IMR-90 (cell line): ENCODE data around the gene SNX15. TPM values are rescaled to one million over a fixed set of nuclear protein-coding genes. Genes with fewer than 3 reads are reported as not detected.
A peak's percentile ranks its signal among the peaks of the same experiment; 100 is the strongest.

Experiments
- ATAC-seq: fragments of 200-7000 bp; cut with Tn5 transposase; 2 replicates; pipeline ENCODE4 v1.9.1; 2020; ENCODE audit warnings: low read depth, mild to moderate bottlenecking, moderate library complexity
- BruUV-seq: library from RNA; stranded (reverse); fragments of 400-500 nt; replicated peaks from 2 replicates; lab custom pipeline; 2021; lab: Mats Ljungman, UMichigan
- CTCF ChIA-PET: fragments of 300-600 bp; formaldehyde crosslinking; extraction: SDS; loops from one replicate; lab custom pipeline; 2021; ENCODE audit warnings: antibody characterized with exemption; lab: Yijun Ruan, JAX
- POLR2A ChIA-PET: fragments of 300-600 bp; sonication (Branson Sonifier 250); formaldehyde crosslinking; loops from one replicate; lab custom pipeline; 2022; ENCODE audit warnings: antibody characterized with exemption; ENCODE audit not compliant: unreplicated experiment; lab: Charles Lee
- DNase-seq: peaks from one replicate; pipeline ENCODE4 v3.0.0; 2013
- H2AFZ ChIP-seq: replicated peaks from 2 replicates; pipeline ENCODE3; 2013; ENCODE audit warnings: low read length, mild to moderate bottlenecking; ENCODE audit not compliant: poor library complexity
- H2AK5ac ChIP-seq: 2 replicates; pipeline ENCODE4 v1.6.1; 2013; ENCODE audit warnings: low read depth, low read length, inconsistent platforms
- H2AK9ac ChIP-seq: replicated peaks from 2 replicates; pipeline ENCODE3; 2013; ENCODE audit warnings: mild to moderate bottlenecking, low read depth, low read length, moderate library complexity; ENCODE audit not compliant: poor library complexity
- H2BK120ac ChIP-seq: 2 replicates; pipeline ENCODE4 v1.6.1; 2013; ENCODE audit warnings: low read depth, low read length, inconsistent platforms
- H2BK15ac ChIP-seq: 3 replicates; pipeline ENCODE4 v1.6.1; 2013; ENCODE audit warnings: low read depth, low read length, inconsistent platforms
- H2BK20ac ChIP-seq: 2 replicates; pipeline ENCODE4 v1.6.1; 2013; ENCODE audit warnings: low read depth, mild to moderate bottlenecking, inconsistent platforms, low read length, moderate library complexity
- H2BK5ac ChIP-seq: 2 replicates; pipeline ENCODE4 v1.6.1; 2013; ENCODE audit warnings: mild to moderate bottlenecking, low read depth, low read length, inconsistent platforms; ENCODE audit not compliant: poor library complexity, severe bottlenecking
- H3K14ac ChIP-seq: replicated peaks from 2 replicates; pipeline ENCODE4 v1.6.1; 2013; ENCODE audit warnings: low read depth, low read length, inconsistent platforms
- H3K18ac ChIP-seq: 2 replicates; pipeline ENCODE4 v1.6.1; 2013; ENCODE audit warnings: low read depth, low read length, control low read depth
- H3K23ac ChIP-seq: 2 replicates; pipeline ENCODE4 v1.6.1; 2013; ENCODE audit warnings: low read depth, low read length, inconsistent platforms
- H3K27ac ChIP-seq: 2 replicates; pipeline ENCODE4 v1.5.1; 2013; ENCODE audit warnings: mild to moderate bottlenecking, control low read depth, low read length; ENCODE audit not compliant: insufficient read depth
- H3K27me3 ChIP-seq: 2 replicates; pipeline ENCODE4 v1.6.1; 2013; ENCODE audit warnings: low read length; ENCODE audit not compliant: control insufficient read depth, insufficient read depth
- H3K36me3 ChIP-seq: 2 replicates; pipeline ENCODE4 v1.6.1; 2013; ENCODE audit warnings: low read length, mixed read lengths; ENCODE audit not compliant: control insufficient read depth, insufficient read depth
- H3K4ac ChIP-seq: 2 replicates; pipeline ENCODE4 v1.6.1; 2013; ENCODE audit warnings: low read depth, low read length, inconsistent platforms
- H3K4me1 ChIP-seq: 2 replicates; pipeline ENCODE4 v1.6.1; 2013; ENCODE audit warnings: low read length, mixed read lengths; ENCODE audit not compliant: control insufficient read depth, insufficient read depth
- H3K4me2 ChIP-seq: 2 replicates; pipeline ENCODE4 v1.6.1; 2013; ENCODE audit warnings: low read depth, mild to moderate bottlenecking, control low read depth, low read length, moderate library complexity
- H3K4me3 ChIP-seq: 2 replicates; pipeline ENCODE4 v1.5.1; 2013; ENCODE audit warnings: low read depth, mild to moderate bottlenecking, control low read depth, low read length, moderate library complexity; ENCODE audit not compliant: insufficient read depth
- H3K56ac ChIP-seq: 2 replicates; pipeline ENCODE4 v1.6.1; 2013; ENCODE audit warnings: low read length, inconsistent platforms; ENCODE audit not compliant: insufficient read depth; ENCODE audit errors: extremely low read depth
- H3K79me1 ChIP-seq, 2 experiments: 2 replicates each; pipeline ENCODE4 v1.6.1; 2013; ENCODE audit warnings: low read length in 2 of 2, inconsistent platforms in 1 of 2, low read depth in 1 of 2
- H3K9ac ChIP-seq: 2 replicates; pipeline ENCODE4 v1.6.1; 2013; ENCODE audit warnings: low read depth, low read length, control low read depth
- H3K9me1 ChIP-seq: 2 replicates; pipeline ENCODE4 v1.6.1; 2013; ENCODE audit warnings: low read length, inconsistent platforms; ENCODE audit not compliant: insufficient read depth
- H3K9me3 ChIP-seq: 2 replicates; pipeline ENCODE4 v1.6.1; 2013; ENCODE audit warnings: low read length; ENCODE audit not compliant: control insufficient read depth, insufficient read depth
- H4K20me1 ChIP-seq: 2 replicates; pipeline ENCODE4 v1.6.1; 2013; ENCODE audit warnings: low read length, inconsistent platforms; ENCODE audit not compliant: insufficient read depth
- H4K5ac ChIP-seq: 2 replicates; pipeline ENCODE4 v1.6.1; 2013; ENCODE audit warnings: mild to moderate bottlenecking, low read depth, low read length, control low read depth
- H4K8ac ChIP-seq, 2 experiments: 2 replicates each; pipeline ENCODE4 v1.6.1; 2013; ENCODE audit warnings: low read depth in 2 of 2, low read length in 2 of 2, control low read depth in 1 of 2, inconsistent platforms in 1 of 2
- H4K91ac ChIP-seq: 2 replicates; pipeline ENCODE4 v1.6.1; 2013; ENCODE audit warnings: low read depth, low read length, inconsistent platforms; ENCODE audit not compliant: insufficient read depth
- BHLHE40 ChIP-seq: fragments of 150-350 bp; IDR thresholded peaks from 2 replicates; pipeline ENCODE4 v1.6.1; 2016; ENCODE audit warnings: mild to moderate bottlenecking, low read depth, low read length
- CEBPB ChIP-seq: IDR thresholded peaks from 2 replicates; pipeline ENCODE4 v1.6.1; 2012; ENCODE audit warnings: low read depth, low read length, improper control_type of control experiment
- CHD1 ChIP-seq: IDR thresholded peaks from 2 replicates; pipeline ENCODE4 v1.6.1; 2012; ENCODE audit warnings: low read depth, low read length, improper control_type of control experiment
- FOS ChIP-seq: fragments of 150-350 bp; IDR thresholded peaks from 2 replicates; pipeline ENCODE4 v1.6.1; 2016; ENCODE audit warnings: low read depth, low read length
- MAFK ChIP-seq: IDR thresholded peaks from 2 replicates; pipeline ENCODE4 v1.6.1; 2012; ENCODE audit warnings: low read depth, low read length, improper control_type of control experiment
- MAZ ChIP-seq: IDR thresholded peaks from 2 replicates; pipeline ENCODE4 v1.6.1; 2012; ENCODE audit warnings: low read depth, mild to moderate bottlenecking, low read length, improper control_type of control experiment, moderate library complexity, borderline replicate concordance
- MXI1 ChIP-seq: IDR thresholded peaks from 2 replicates; pipeline ENCODE4 v1.6.1; 2012; ENCODE audit warnings: low read depth, mild to moderate bottlenecking, low read length, moderate library complexity, borderline replicate concordance
- NFE2L2 ChIP-seq: fragments of 150-350 bp; IDR thresholded peaks from 2 replicates; pipeline ENCODE4 v1.6.1; 2016; ENCODE audit warnings: low read depth, mild to moderate bottlenecking, low read length
- POLR2A ChIP-seq: IDR thresholded peaks from 2 replicates; pipeline ENCODE4 v1.6.1; 2012; ENCODE audit warnings: mild to moderate bottlenecking, low read depth, low read length
- RAD21 ChIP-seq: IDR thresholded peaks from 2 replicates; pipeline ENCODE4 v1.6.1; 2012; ENCODE audit warnings: low read length, improper control_type of control experiment
- RCOR1 ChIP-seq: IDR thresholded peaks from 2 replicates; pipeline ENCODE4 v1.6.1; 2012; ENCODE audit warnings: mild to moderate bottlenecking, low read length, improper control_type of control experiment; ENCODE audit not compliant: insufficient replicate concordance
- RFX5 ChIP-seq: IDR thresholded peaks from 2 replicates; pipeline ENCODE4 v1.8.0; 2012; ENCODE audit warnings: low read depth, mild to moderate bottlenecking, low read length, moderate library complexity
- SMC3 ChIP-seq: fragments of 150-350 bp; IDR thresholded peaks from 2 replicates; pipeline ENCODE4 v1.6.1; 2016; ENCODE audit warnings: low read depth, mild to moderate bottlenecking, antibody characterized with exemption, low read length, moderate library complexity
- WGBS, 2 experiments: methylation state at CpG; one replicate each; pipeline versions ENCODE4 v1.1.5 to v1.1.7; 2013; ENCODE audit warnings: missing lambda C conversion rate in 2 of 2; ENCODE audit not compliant: insufficient read length in 1 of 2; ENCODE audit errors: extremely low coverage in 2 of 2; 5-methylcytosine and 5-hydroxymethylcytosine counted together
- dilution Hi-C: fragments of 300-500 bp; cut with HindIII; formaldehyde crosslinking; loops from one replicate; pipeline ENCODE4 v1.14.3; 2018; ENCODE audit warnings: low sequenced_read_pairs; ENCODE audit not compliant: unreplicated experiment
- in situ Hi-C: fragments of 300-500 bp; cut with MboI; formaldehyde crosslinking; loops from 3 replicates; pipeline ENCODE4 v1.14.3; 2019; ENCODE audit warnings: low sequenced_read_pairs, inconsistent platforms, mixed read lengths
- intact Hi-C: fragments of 100-400 bp; cut with micrococcal nuclease; formaldehyde crosslinking; loops from 2 replicates; pipeline ENCODE4 v1.10.0; 2022
- polyA plus RNA-seq, 3 experiments: library from polyadenylated mRNA; depleted of rRNA; stranded (reverse); fragments of >200 nt; gene quantifications; 2 replicates each; pipeline ENCODE4 v1.2.3, GENCODE V29; 2012; ENCODE audit warnings: low replicate concordance in 1 of 3
- total RNA-seq: library from RNA; depleted of rRNA; stranded (reverse); fragments of >200 nt; gene quantifications from 2 replicates; pipeline ENCODE4 v1.2.3, GENCODE V29; 2012
- TF ChIP-seq, protein P1 (sequence below): conservative IDR thresholded peaks from 2 replicates; pipeline ENCODE4 v1.5.1; 2012; ENCODE audit warnings: mild to moderate bottlenecking, low read depth, low read length, improper control_type of control experiment
- TF ChIP-seq, protein P2 (sequence below): fragments of 150-350 bp; IDR thresholded peaks from 2 replicates; pipeline ENCODE4 v1.6.1; 2017; ENCODE audit warnings: mild to moderate bottlenecking, antibody characterized with exemption, low read length, low read depth
- TF ChIP-seq, protein P3 (sequence below): fragments of 150-350 bp; IDR thresholded peaks from 2 replicates; pipeline ENCODE4 v1.6.1; 2016; ENCODE audit warnings: low read depth, mild to moderate bottlenecking, low read length, moderate library complexity, borderline replicate concordance

Gene SNX15
- total and polyA plus RNA-seq, 2 of the 4 experiments (the other 2 are of a cell fraction), result 9.0 to 16.3 TPM

DNA sequence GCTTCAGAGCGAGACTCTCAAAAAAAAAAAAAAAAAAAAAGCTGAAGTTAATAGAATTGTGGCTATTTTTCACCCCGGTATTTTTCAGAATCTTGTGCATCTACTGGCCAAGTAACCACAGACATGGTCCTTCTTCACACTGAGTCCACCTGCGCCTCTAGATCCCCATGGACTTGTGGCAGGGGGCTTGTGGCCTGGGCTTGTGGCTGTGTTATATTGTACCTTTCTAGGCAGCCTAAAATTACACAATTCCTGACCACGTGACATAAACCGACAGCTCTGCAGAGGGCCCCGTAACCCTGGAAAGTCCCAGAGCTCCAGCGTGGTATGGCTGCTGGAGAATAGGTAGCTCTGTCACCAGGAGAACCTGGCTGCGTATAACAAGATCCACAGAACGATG lies 42.0 kb downstream of the SNX15 start:
- CTCF ChIA-PET, result interaction anchor here (0.6 kb wide), 1 partner anchor 228 kb away, joined by 3 read pairs; no protein-coding TSS in a partner anchor

More for the DNA sequence above, 42.0 kb downstream of the SNX15 start:
- Histone ChIP-seq H2BK20ac (no peak overlapping the region), H3K9me3 (no peaks in the 10 kb centered on the region), H3K36me3 (no peaks in the 10 kb centered on the region), H2BK120ac (no peak overlapping the region), H3K56ac (no peak overlapping the region), H3K4me3 (no peak overlapping the region), H3K4ac (no peak overlapping the region), H3K9me1 (no peaks in the 10 kb centered on the region; the same call in 1 of the 2 replicates), H3K4me2 (no peak overlapping the region), H2BK15ac (no peak overlapping the region), H4K91ac (no peak overlapping the region), H2AK5ac (no peak overlapping the region), H4K5ac (no peak overlapping the region), H3K27ac (no peak overlapping the region), H3K79me1 (no peaks in the 10 kb centered on the region), H3K14ac (no peak overlapping the region), H2BK5ac (no peak overlapping the region), H2AFZ (peak overlapping the region; percentile 9), H4K20me1 (no peaks in the 10 kb centered on the region), H3K23ac (no peak overlapping the region), H2AK9ac (no peak overlapping the region), H4K8ac (no peak overlapping the region), H3K4me1 (no peaks in the 10 kb centered on the region), H3K9ac (no peak overlapping the region), H3K18ac (no peak overlapping the region), H3K27me3 (no peaks in the 10 kb centered on the region; the same call in 1 of the 2 replicates)
- BruUV-seq, result no TSS peak
- dilution Hi-C loops (no loop called here), in situ Hi-C loops (no loop called here), intact Hi-C loops (no loop called here)
- DNase-seq (peak; percentile 16), ATAC-seq (no peak)
- WGBS, 2 experiments, result no CpG with 5 or more reads among the region's 9 CpGs
- POLR2A ChIA-PET, result no interaction called here
- no peak for TF ChIP-seq RCOR1
- no peak for TF ChIP-seq RAD21
- TF ChIP-seq MAZ, result no peak
- no peak for TF ChIP-seq POLR2A
- no peak for TF ChIP-seq BHLHE40
- TF ChIP-seq, protein P1, sequence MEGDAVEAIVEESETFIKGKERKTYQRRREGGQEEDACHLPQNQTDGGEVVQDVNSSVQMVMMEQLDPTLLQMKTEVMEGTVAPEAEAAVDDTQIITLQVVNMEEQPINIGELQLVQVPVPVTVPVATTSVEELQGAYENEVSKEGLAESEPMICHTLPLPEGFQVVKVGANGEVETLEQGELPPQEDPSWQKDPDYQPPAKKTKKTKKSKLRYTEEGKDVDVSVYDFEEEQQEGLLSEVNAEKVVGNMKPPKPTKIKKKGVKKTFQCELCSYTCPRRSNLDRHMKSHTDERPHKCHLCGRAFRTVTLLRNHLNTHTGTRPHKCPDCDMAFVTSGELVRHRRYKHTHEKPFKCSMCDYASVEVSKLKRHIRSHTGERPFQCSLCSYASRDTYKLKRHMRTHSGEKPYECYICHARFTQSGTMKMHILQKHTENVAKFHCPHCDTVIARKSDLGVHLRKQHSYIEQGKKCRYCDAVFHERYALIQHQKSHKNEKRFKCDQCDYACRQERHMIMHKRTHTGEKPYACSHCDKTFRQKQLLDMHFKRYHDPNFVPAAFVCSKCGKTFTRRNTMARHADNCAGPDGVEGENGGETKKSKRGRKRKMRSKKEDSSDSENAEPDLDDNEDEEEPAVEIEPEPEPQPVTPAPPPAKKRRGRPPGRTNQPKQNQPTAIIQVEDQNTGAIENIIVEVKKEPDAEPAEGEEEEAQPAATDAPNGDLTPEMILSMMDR, result no peak
- TF ChIP-seq, protein P2, sequence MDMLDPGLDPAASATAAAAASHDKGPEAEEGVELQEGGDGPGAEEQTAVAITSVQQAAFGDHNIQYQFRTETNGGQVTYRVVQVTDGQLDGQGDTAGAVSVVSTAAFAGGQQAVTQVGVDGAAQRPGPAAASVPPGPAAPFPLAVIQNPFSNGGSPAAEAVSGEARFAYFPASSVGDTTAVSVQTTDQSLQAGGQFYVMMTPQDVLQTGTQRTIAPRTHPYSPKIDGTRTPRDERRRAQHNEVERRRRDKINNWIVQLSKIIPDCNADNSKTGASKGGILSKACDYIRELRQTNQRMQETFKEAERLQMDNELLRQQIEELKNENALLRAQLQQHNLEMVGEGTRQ, result no peak
- no peak for TF ChIP-seq FOS
- no peak for TF ChIP-seq SMC3
- TF ChIP-seq CEBPB, result no peak
- no peak for TF ChIP-seq MAFK
- no peak for TF ChIP-seq MXI1
- TF ChIP-seq, protein P3, sequence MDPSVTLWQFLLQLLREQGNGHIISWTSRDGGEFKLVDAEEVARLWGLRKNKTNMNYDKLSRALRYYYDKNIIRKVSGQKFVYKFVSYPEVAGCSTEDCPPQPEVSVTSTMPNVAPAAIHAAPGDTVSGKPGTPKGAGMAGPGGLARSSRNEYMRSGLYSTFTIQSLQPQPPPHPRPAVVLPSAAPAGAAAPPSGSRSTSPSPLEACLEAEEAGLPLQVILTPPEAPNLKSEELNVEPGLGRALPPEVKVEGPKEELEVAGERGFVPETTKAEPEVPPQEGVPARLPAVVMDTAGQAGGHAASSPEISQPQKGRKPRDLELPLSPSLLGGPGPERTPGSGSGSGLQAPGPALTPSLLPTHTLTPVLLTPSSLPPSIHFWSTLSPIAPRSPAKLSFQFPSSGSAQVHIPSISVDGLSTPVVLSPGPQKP, result no peak
- TF ChIP-seq CHD1, result no peak
- TF ChIP-seq NFE2L2, result no peak
- TF ChIP-seq RFX5, result no peak
